HCT116 (cell line): ENCODE data around the gene TBCD. TPM values are rescaled to one million over a fixed set of nuclear protein-coding genes. Genes with fewer than 3 reads are reported as not detected.

Experiments
- ATAC-seq: fragments of 200-7000 bp; cut with Tn5 transposase; 2 replicates; pipeline ENCODE4 v1.9.1; 2020; ENCODE audit warnings: mild to moderate bottlenecking, moderate library complexity
- BruUV-seq: library from RNA; stranded (reverse); fragments of 400-500 nt; replicated peaks from 2 replicates; lab custom pipeline; 2021; lab: Mats Ljungman, UMichigan
- CTCF ChIA-PET: fragments of 300-600 bp; sonication (Branson Sonifier 250); formaldehyde crosslinking; loops from one replicate; lab custom pipeline; 2021; ENCODE audit warnings: antibody characterized with exemption; lab: Charles Lee
- POLR2A ChIA-PET: fragments of 300-600, 350-600 bp; sonication (Branson Sonifier 250); formaldehyde crosslinking; loops from one replicate; lab custom pipeline; 2021; ENCODE audit warnings: antibody characterized with exemption; lab: Charles Lee
- RAD21 ChIA-PET, 2 experiments: fragments of 300-600 bp; sonication (Branson Sonifier 250); formaldehyde crosslinking; loops; one replicate each; lab custom pipeline; 2023; ENCODE audit warnings: low total read pairs in 2 of 2; ENCODE audit not compliant: uncharacterized antibody in 2 of 2, unreplicated experiment in 2 of 2, low non-redundant PET in 1 of 2; lab: Charles Lee
- DNase-seq: peaks from one replicate; pipeline ENCODE4 v3.0.0-alpha.2; 2010; ENCODE audit warnings: low read depth, low spot score
- H2AFZ ChIP-seq: fragments of 200-600 bp; shearing (Covaris generic), sonication (generic); 2 replicates; pipeline ENCODE4 v1.6.1; 2017; ENCODE audit warnings: low read depth, mixed run types, mixed read lengths, antibody characterized with exemption, low read length; ENCODE audit not compliant: poor library complexity, severe bottlenecking
- H3K27ac ChIP-seq: 2 replicates; pipeline ENCODE4 v1.5.1; 2012; ENCODE audit warnings: low read depth, low read length
- H3K27me3 ChIP-seq: fragments of 200-600 bp; sonication (generic); 2 replicates; pipeline ENCODE4 v1.6.1; 2016; ENCODE audit warnings: mixed run types, low read length, mixed read lengths; ENCODE audit not compliant: insufficient read depth
- H3K36me3 ChIP-seq, 2 experiments: fragments of 200-500 bp in 1 of 2; fragments of 200-600 bp in 1 of 2; sonication (Bioruptor generic) in 1 of 2; sonication (generic) in 1 of 2; 2 replicates each; pipeline versions ENCODE4 v1.5.1 to v1.6.1; 2014 to 2016; ENCODE audit warnings: low read length in 2 of 2, inconsistent platforms in 1 of 2, mixed read lengths in 1 of 2, mixed run types in 1 of 2; ENCODE audit not compliant: insufficient read depth in 2 of 2, control insufficient read depth in 1 of 2
- H3K4me1 ChIP-seq, 2 experiments: fragments of 200-600 bp in 1 of 2; sonication (generic) in 1 of 2; 2 replicates each; pipeline versions ENCODE4 v1.5.1 to v1.6.1; 2012 to 2017; ENCODE audit warnings: low read length in 2 of 2, inconsistent platforms in 1 of 2, mild to moderate bottlenecking in 1 of 2, mixed read lengths in 1 of 2, mixed run types in 1 of 2, moderate library complexity in 1 of 2; ENCODE audit not compliant: insufficient read depth in 2 of 2, control insufficient read depth in 1 of 2
- H3K4me2 ChIP-seq: fragments of 200-600 bp; sonication (generic); 2 replicates; pipeline ENCODE4 v1.6.1; 2017; ENCODE audit warnings: mixed run types, low read length, mixed read lengths
- H3K4me3 ChIP-seq, 2 experiments: fragments of 200-600 bp in 1 of 2; sonication (generic) in 1 of 2; replicated peaks in 1 of 2; 2 replicates each; pipeline ENCODE4 v1.5.1; 2011 to 2016; ENCODE audit warnings: low read length in 2 of 2, control low read depth in 1 of 2, low read depth in 1 of 2, mild to moderate bottlenecking in 1 of 2, mixed read lengths in 1 of 2, mixed run types in 1 of 2
- H3K79me2 ChIP-seq: fragments of 200-600 bp; sonication (generic); 2 replicates; pipeline ENCODE4 v1.6.1; 2017; ENCODE audit warnings: mild to moderate bottlenecking, mixed run types, low read length, moderate library complexity, mixed read lengths; ENCODE audit not compliant: insufficient read depth
- H3K9ac ChIP-seq: fragments of 200-600 bp; sonication (generic); 2 replicates; pipeline ENCODE4 v1.6.1; 2016; ENCODE audit warnings: low read length, mixed read lengths
- H3K9me2 ChIP-seq: fragments of 200-600 bp; sonication (generic), shearing (Covaris generic); 2 replicates; pipeline ENCODE4 v1.6.1; 2017; ENCODE audit warnings: mixed run types, mild to moderate bottlenecking, moderate library complexity; ENCODE audit not compliant: insufficient read depth
- H3K9me3 ChIP-seq, 2 experiments: fragments of 200-500 bp in 1 of 2; fragments of 200-600 bp in 1 of 2; sonication (Bioruptor generic) in 1 of 2; sonication (generic) in 1 of 2; 2 replicates each; pipeline ENCODE4 v1.6.1; 2014 to 2017; ENCODE audit warnings: low read length in 2 of 2, mixed read lengths in 2 of 2, inconsistent platforms in 1 of 2, low read depth in 1 of 2, mild to moderate bottlenecking in 1 of 2, mixed run types in 1 of 2, moderate library complexity in 1 of 2; ENCODE audit not compliant: control insufficient read depth in 1 of 2, insufficient read depth in 1 of 2
- H4K20me1 ChIP-seq: fragments of 200-600 bp; sonication (generic), shearing (Covaris generic); 2 replicates; pipeline ENCODE4 v1.6.1; 2017; ENCODE audit warnings: mixed run types, mild to moderate bottlenecking, moderate library complexity; ENCODE audit not compliant: insufficient read depth
- CEBPB ChIP-seq: IDR thresholded peaks from 2 replicates; pipeline ENCODE4 v1.6.1; 2012; ENCODE audit warnings: low read depth
- CTCF ChIP-seq, 3 experiments: fragments of 200-600 bp in 1 of 3; sonication (generic) in 1 of 3; IDR thresholded peaks in 2 of 3; conservative IDR thresholded peaks in 1 of 3; 2 replicates each; pipeline ENCODE4 v1.5.1; 2012 to 2017; ENCODE audit warnings: low read depth in 2 of 3, low read length in 2 of 3, antibody characterized with exemption in 1 of 3, borderline replicate concordance in 1 of 3, control low read depth in 1 of 3, mild to moderate bottlenecking in 1 of 3, mixed read lengths in 1 of 3, mixed run types in 1 of 3, moderate library complexity in 1 of 3; ENCODE audit not compliant: insufficient read depth in 1 of 3
- EGR1 ChIP-seq: IDR thresholded peaks from 2 replicates; pipeline ENCODE4 v1.6.1; 2012; ENCODE audit warnings: low read depth
- ELF1 ChIP-seq: IDR thresholded peaks from 2 replicates; pipeline ENCODE4 v1.6.1; 2012; ENCODE audit warnings: low read depth, borderline replicate concordance
- FOSL1 ChIP-seq: IDR thresholded peaks from 2 replicates; pipeline ENCODE4 v1.6.1; 2012; ENCODE audit warnings: low read depth
- JUND ChIP-seq: IDR thresholded peaks from 2 replicates; pipeline ENCODE4 v1.6.1; 2012
- MAX ChIP-seq: IDR thresholded peaks from 2 replicates; pipeline ENCODE4 v1.6.1; 2012
- RAD21 ChIP-seq: IDR thresholded peaks from 2 replicates; pipeline ENCODE4 v1.6.1; 2012; ENCODE audit warnings: low read depth, mild to moderate bottlenecking
- REST ChIP-seq: IDR thresholded peaks from 2 replicates; pipeline ENCODE4 v1.6.1; 2012; ENCODE audit warnings: low read depth
- SIN3A ChIP-seq: IDR thresholded peaks from 2 replicates; pipeline ENCODE4 v1.6.1; 2012; ENCODE audit warnings: low read depth
- SRF ChIP-seq: IDR thresholded peaks from 2 replicates; pipeline ENCODE4 v1.6.1; 2012; ENCODE audit warnings: low read depth
- ZFX ChIP-seq: fragments of 450-650 bp; IDR thresholded peaks from 2 replicates; pipeline ENCODE4 v1.6.1; 2017
- intact Hi-C: fragments of 100-400 bp; cut with micrococcal nuclease; formaldehyde crosslinking; loops from 2 replicates; pipeline ENCODE4 v1.10.0; 2022
- total RNA-seq: library from RNA; stranded (reverse); gene quantifications from one replicate; pipeline ENCODE4 v1.2.1, GENCODE V29; 2021; ENCODE audit not compliant: unreplicated experiment
- TF ChIP-seq, protein P1 (sequence below): IDR thresholded peaks from 2 replicates; pipeline ENCODE4 v1.6.1; 2012

TBCD gene
- total RNA-seq, 1 experiment from 2014 or later = 152 TPM

- CTCF ChIA-PET = no interaction called here
- Histone ChIP-seq H4K20me1 (no peaks in the 10 kb centered on the region), H3K9me2 (no peaks in the 10 kb centered on the region), H3K4me3 (no peak overlapping the region), H3K27me3 (no peaks in the 10 kb centered on the region), H3K9ac (no peak overlapping the region), H2AFZ (no peak overlapping the region), H3K79me2 (peaks cover 42% of the 10 kb centered on the region), H3K27ac (no peak overlapping the region), H3K9me3 (no peaks in the 10 kb centered on the region), H3K36me3 (peaks cover 7 to 12% of the 10 kb centered on the region in 2 experiments; a peak in 2 of 4 replicates), H3K4me2 (no peak overlapping the region), H3K4me1 (peaks cover 0 to 5% of the 10 kb centered on the region in 2 experiments; a peak in 1 of 4 replicates)
- intact Hi-C loops = no loop called here
- POLR2A ChIA-PET = no interaction called here
- DNase-seq = no peak
- no peak for ATAC-seq
- RAD21 ChIA-PET = no interaction called here
- BruUV-seq = no TSS peak
- TF ChIP-seq ELF1 = no peak
- no peak for TF ChIP-seq ZFX
- no peak for TF ChIP-seq CEBPB
- TF ChIP-seq CTCF (IDR thresholded peaks at IDR 0.05 in 2 of 3, conservative IDR thresholded peaks at IDR 0.05 in 1 of 3; ENCODE audit: borderline replicate concordance in 1 of 3, insufficient read depth in 1 of 3, low read depth in 2 of 3, low read length in 2 of 3) = no peak
- TF ChIP-seq EGR1 = no peak
- no peak for TF ChIP-seq REST
- TF ChIP-seq FOSL1 = no peak
- no peak for TF ChIP-seq SRF
- TF ChIP-seq, protein P1, sequence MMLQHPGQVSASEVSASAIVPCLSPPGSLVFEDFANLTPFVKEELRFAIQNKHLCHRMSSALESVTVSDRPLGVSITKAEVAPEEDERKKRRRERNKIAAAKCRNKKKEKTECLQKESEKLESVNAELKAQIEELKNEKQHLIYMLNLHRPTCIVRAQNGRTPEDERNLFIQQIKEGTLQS = no peak
- TF ChIP-seq MAX = no peak
- no peak for TF ChIP-seq SIN3A
- TF ChIP-seq RAD21 = no peak
- no peak for TF ChIP-seq JUND
These were observed 35.4 kb downstream of the TBCD start for GRCh38 chr17:82787081-82787848.
